Osteoblast (primary cell): Measurements from ENCODE around the gene SMAP1. TPM values are rescaled to one million over a fixed set of nuclear protein-coding genes. Genes with fewer than 3 reads are reported as not detected.

Experiments
- DNase-seq: peaks from one replicate; pipeline ENCODE4 v3.0.0; 2011; ENCODE audit warnings: low spot score, mixed read lengths; ENCODE audit not compliant: insufficient read length; ENCODE audit errors: missing footprints
- H2AFZ ChIP-seq: 2 replicates; pipeline ENCODE4 v1.6.0; 2011; ENCODE audit warnings: mild to moderate bottlenecking, low read length
- H3K27ac ChIP-seq: 2 replicates; pipeline ENCODE4 v1.5.1; 2011; ENCODE audit warnings: mild to moderate bottlenecking, low read depth, low read length, moderate library complexity
- H3K27me3 ChIP-seq: 2 replicates; pipeline ENCODE4 v1.6.0; 2012; ENCODE audit warnings: mild to moderate bottlenecking, control low read depth, inconsistent platforms, low read length, moderate library complexity; ENCODE audit not compliant: insufficient read depth
- H3K36me3 ChIP-seq: 2 replicates; pipeline ENCODE4 v1.5.1; 2011; ENCODE audit warnings: mild to moderate bottlenecking, low read length, control low read depth, moderate library complexity; ENCODE audit not compliant: insufficient read depth
- H3K4me1 ChIP-seq: 2 replicates; pipeline ENCODE4 v1.5.1; 2011; ENCODE audit warnings: mild to moderate bottlenecking, low read length, control low read depth, moderate library complexity; ENCODE audit not compliant: insufficient read depth
- H3K4me2 ChIP-seq: 2 replicates; pipeline ENCODE4 v1.6.0; 2011; ENCODE audit warnings: mild to moderate bottlenecking, low read length; ENCODE audit not compliant: insufficient read depth
- H3K4me3 ChIP-seq: fragments of 200-600 bp; sonication (generic); 3 replicates; pipeline ENCODE4 v1.5.1; 2012; ENCODE audit warnings: mild to moderate bottlenecking, low read length, inconsistent platforms; ENCODE audit not compliant: insufficient read depth
- H3K79me2 ChIP-seq: 2 replicates; pipeline ENCODE4 v1.6.0; 2012; ENCODE audit warnings: mild to moderate bottlenecking, low read length, control low read depth, inconsistent platforms; ENCODE audit not compliant: insufficient read depth
- H3K9me3 ChIP-seq: 2 replicates; pipeline ENCODE4 v1.5.1; 2011; ENCODE audit warnings: low read depth, low read length, control low read depth
- H4K20me1 ChIP-seq: 2 replicates; pipeline ENCODE4 v1.6.0; 2012; ENCODE audit warnings: mild to moderate bottlenecking, low read length, control low read depth; ENCODE audit not compliant: insufficient read depth
- total RNA-seq: library from RNA; depleted of rRNA; stranded (reverse); fragments of >200 nt; gene quantifications from 2 replicates; pipeline ENCODE4 v1.2.3, GENCODE V29; 2012
- TF ChIP-seq, protein P1 (sequence below): IDR thresholded peaks from 2 replicates; pipeline ENCODE4 v1.5.1; 2011; ENCODE audit warnings: mild to moderate bottlenecking, low read depth, low read length, moderate library complexity; ENCODE audit errors: extremely low read depth

The SMAP1 gene
- total RNA-seq, 1 donor: 33.7 TPM

DNA sequence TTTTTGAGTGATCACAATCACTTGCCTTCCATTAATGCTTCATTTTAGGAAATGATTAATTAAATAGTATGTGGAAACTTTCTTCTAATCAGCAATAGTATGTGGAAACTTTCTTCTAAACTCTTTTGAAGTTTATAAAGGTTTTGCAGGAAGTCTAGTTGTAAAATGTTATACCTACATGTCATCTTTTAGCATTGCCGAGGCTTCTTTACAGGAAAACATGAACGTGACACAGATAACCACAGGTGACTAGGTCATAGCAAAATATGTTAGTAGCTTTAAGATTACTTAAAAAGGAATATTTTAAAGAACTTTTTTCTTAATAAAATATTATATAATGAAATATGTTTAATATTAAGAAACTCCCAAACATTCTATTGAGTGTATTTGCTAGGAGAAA lies 56.8 kb downstream of the SMAP1 start:
- H2AFZ ChIP-seq: no peak overlapping the region
- H3K27me3 ChIP-seq: no peaks in the 10 kb centered on the region
- TF ChIP-seq, protein P1, sequence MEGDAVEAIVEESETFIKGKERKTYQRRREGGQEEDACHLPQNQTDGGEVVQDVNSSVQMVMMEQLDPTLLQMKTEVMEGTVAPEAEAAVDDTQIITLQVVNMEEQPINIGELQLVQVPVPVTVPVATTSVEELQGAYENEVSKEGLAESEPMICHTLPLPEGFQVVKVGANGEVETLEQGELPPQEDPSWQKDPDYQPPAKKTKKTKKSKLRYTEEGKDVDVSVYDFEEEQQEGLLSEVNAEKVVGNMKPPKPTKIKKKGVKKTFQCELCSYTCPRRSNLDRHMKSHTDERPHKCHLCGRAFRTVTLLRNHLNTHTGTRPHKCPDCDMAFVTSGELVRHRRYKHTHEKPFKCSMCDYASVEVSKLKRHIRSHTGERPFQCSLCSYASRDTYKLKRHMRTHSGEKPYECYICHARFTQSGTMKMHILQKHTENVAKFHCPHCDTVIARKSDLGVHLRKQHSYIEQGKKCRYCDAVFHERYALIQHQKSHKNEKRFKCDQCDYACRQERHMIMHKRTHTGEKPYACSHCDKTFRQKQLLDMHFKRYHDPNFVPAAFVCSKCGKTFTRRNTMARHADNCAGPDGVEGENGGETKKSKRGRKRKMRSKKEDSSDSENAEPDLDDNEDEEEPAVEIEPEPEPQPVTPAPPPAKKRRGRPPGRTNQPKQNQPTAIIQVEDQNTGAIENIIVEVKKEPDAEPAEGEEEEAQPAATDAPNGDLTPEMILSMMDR: no peak
- H4K20me1 ChIP-seq: peaks cover 13% of the 10 kb centered on the region
- H3K9me3 ChIP-seq: no peaks in the 10 kb centered on the region
- H3K4me3 ChIP-seq: no peak overlapping the region
- H3K4me2 ChIP-seq: no peak overlapping the region
- peaks cover 3% of the 10 kb centered on the region for H3K4me1 ChIP-seq
- H3K79me2 ChIP-seq: peaks cover 16% of the 10 kb centered on the region
- H3K27ac ChIP-seq: no peak overlapping the region
- no peaks in the 10 kb centered on the region for H3K36me3 ChIP-seq
- DNase-seq: no peak

DNA sequence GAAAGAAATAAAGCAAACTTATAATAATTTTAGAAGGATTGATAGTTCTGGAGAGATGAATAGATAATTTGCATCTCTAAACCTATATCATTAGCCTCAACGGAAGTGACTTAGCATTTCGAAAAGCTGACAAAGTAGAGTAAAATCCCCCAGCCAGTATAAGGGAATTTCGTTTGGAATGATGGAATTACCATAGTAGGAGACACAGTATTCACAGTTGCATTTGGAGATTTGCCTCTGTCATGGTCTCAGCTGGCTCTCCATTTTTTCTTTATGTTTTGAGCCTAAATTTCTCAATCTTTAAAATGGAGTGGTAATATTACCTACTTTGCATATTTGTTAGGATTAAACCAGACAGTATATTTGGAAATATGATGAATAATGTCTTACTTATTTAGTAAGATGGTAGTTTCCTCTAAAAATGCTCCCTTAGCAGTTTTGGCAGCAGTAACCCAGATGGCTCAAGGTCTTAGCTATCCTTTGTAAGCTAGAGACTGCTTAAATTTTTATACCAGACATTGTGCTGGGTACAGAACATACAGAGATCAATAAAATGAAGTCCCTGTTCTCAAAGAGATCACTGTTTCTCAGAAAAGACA lies 58.2 kb downstream of the SMAP1 start:
- TF ChIP-seq, protein P1: no peak
- Histone ChIP-seq H3K36me3 (no peaks in the 10 kb centered on the region), H3K4me1 (peaks cover 3% of the 10 kb centered on the region), H3K9me3 (no peaks in the 10 kb centered on the region), H2AFZ (no peak overlapping the region), H3K27me3 (no peaks in the 10 kb centered on the region), H3K27ac (no peak overlapping the region), H3K4me2 (no peak overlapping the region), H3K79me2 (peaks cover 21% of the 10 kb centered on the region), H3K4me3 (no peak overlapping the region), H4K20me1 (peaks cover 16% of the 10 kb centered on the region)
- no peak for DNase-seq

DNA sequence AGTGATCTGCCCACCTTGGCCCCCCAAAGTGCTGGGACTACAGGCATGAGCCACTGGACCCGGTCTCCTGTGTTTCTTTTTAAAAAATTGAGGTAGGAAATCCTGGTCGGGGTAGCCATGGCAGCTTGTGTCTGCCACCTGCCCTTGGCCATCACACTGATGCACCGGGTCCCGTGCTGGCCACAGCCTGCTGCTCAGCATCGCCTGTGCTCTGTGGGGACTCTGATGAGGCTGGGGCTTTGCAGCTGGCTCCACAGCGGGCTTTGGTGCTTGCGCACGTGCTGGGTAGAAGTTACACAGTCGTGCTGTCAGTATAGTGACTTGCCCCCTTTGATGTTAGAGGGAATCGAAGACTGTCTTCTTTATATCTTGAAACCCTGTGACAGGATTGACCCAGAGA lies 66.7 kb downstream of the SMAP1 start:
- peaks cover 4% of the 10 kb centered on the region for H4K20me1 ChIP-seq
- peaks cover 11% of the 10 kb centered on the region for H3K4me1 ChIP-seq
- no peak overlapping the region for H2AFZ ChIP-seq
- H3K36me3 ChIP-seq: no peaks in the 10 kb centered on the region
- TF ChIP-seq, protein P1: no peak
- peaks cover 14% of the 10 kb centered on the region for H3K79me2 ChIP-seq
- H3K27me3 ChIP-seq: no peaks in the 10 kb centered on the region
- no peak overlapping the region for H3K4me3 ChIP-seq
- no peak overlapping the region for H3K4me2 ChIP-seq
- no peak for DNase-seq
- no peak overlapping the region for H3K27ac ChIP-seq
- no peaks in the 10 kb centered on the region for H3K9me3 ChIP-seq

DNA sequence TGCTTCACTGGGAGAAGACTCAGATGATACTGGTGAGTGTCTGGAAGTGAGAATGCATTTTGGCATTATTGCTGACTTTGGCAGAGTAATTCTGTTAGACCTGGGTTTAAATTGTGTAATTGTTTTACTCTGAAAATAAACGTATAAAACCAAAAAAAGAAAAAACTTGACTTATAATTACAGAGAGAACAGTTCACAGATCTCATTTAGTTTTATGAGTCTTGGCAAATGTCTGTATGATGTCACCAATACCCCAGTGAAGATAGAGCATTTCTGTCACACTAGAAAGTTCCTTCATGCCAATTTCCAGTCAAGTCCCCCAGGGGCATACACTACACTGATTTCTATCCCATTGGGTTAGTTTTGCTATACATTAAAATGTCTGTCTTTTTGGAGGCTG lies 67.3 kb downstream of the SMAP1 start:
- Histone ChIP-seq H4K20me1 (no peaks in the 10 kb centered on the region), H3K36me3 (no peaks in the 10 kb centered on the region), H3K4me1 (peaks cover 11% of the 10 kb centered on the region), H3K4me3 (no peak overlapping the region), H3K27ac (no peak overlapping the region), H3K9me3 (no peaks in the 10 kb centered on the region), H3K79me2 (peaks cover 8% of the 10 kb centered on the region), H3K4me2 (no peak overlapping the region), H2AFZ (no peak overlapping the region), H3K27me3 (no peaks in the 10 kb centered on the region)
- TF ChIP-seq, protein P1: no peak
- DNase-seq: no peak
